ENCODE results near the gene NAE1. TPM values are rescaled to one million over a fixed set of nuclear protein-coding genes. Genes with fewer than 3 reads are reported as not detected.

The NAE1 gene
- total RNA-seq, 1 experiment from 2014 or later, result 149 TPM

DNA sequence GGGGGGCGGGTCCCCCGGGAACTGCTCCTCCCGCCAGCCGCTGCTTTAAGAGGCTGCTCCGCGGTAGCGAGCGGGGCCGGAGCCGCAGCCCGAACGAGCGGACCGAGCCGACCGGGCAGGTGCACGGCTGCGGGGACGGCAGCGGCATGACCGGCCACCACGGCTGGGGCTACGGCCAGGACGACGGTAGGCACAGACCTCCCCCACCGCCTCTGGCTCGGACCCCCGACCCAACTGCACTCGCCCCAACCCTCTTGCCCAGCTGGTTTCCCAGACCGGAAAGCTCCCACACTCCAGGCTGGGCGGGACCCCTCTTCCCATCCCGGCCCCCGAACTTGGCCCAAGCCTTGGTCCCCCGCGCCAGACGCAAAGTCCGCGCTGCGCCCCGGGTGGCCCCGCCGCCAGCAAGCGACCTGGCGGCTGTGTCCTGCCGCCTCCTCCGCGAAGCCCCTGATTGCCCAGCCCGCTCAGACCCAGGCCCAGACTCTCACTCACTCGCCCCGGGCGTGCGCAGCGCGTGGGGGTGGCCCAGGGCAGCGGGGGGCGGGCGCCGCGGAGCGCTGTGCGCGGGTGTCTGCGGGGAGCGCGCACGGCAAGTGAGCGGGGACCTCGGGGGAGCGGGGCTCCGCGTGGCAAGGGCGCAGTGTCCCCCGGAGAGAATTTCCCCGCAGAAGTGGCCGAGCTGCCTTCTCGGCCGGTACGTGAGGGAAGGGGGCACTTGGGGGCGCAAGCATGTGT is 13.7 kb upstream of the NAE1 start, which contains the start of gene CA7:
Gene CA7, plus strand, starts transcription at position 73 of the 738 bp plus-strand sequence. Its CDS starts 74 bp downstream, at position 147.
- DNase-seq, result peak; percentile 92
- Histone ChIP-seq H3K27me3 (ENCODE audit: control insufficient read depth, insufficient read depth, low read length) (peaks cover 51% of the 10 kb centered on the region), H3K4me3 (ENCODE audit: insufficient read depth, low read depth, low read length) (peak within 1 kb of the TSS; percentile 66), H3K36me3 (replicated peaks; ENCODE audit: control insufficient read depth, insufficient read depth, low read length) (no peaks in the 10 kb centered on the region)

DNA sequence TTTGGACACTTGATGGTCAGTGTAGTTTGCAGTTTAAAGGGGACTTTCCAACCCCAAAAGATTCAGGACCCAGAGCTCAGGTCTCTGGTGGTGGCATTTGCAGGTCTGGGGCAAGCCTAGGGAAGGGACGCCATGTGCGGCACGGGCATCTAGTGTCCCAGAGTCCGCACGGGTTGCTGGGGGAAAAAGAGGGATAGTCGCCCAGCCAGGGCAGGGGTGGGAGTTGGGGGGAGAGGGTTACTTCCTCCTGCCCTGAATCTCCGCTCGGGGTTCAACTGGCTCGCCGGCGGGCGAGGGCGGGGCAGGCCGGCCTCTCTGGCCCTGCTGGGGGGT is 13.2 kb upstream of the NAE1 start:
- peak overlapping the region; percentile 66 for H3K4me3 ChIP-seq (ENCODE audit: insufficient read depth, low read depth, low read length)
- no peaks in the 10 kb centered on the region for H3K36me3 ChIP-seq (replicated peaks; ENCODE audit: control insufficient read depth, insufficient read depth, low read length)
- H3K27me3 ChIP-seq (ENCODE audit: control insufficient read depth, insufficient read depth, low read length), result peaks cover 51% of the 10 kb centered on the region
- DNase-seq, result no peak

DNA sequence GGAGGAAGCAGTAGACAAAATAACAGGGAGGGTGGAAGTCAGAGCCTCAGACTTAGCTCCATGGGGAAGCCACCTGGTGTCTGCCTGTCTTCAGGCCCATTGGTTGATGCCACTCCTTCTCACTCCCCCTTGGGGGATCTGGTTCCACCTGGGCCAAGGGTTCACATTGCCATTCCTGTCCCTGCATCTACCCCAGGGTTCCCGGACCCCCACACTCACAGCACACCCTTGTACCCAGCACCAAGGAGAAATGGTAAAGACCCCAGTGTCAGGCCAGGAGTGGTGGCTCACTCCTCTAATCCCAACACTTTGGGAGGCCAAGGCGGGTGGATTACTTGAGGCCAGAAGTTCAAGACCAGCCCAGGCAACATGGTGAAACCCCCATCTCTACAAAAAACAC is 12.4 kb upstream of the NAE1 start:
- no peaks in the 10 kb centered on the region for H3K36me3 ChIP-seq (replicated peaks; ENCODE audit: control insufficient read depth, insufficient read depth, low read length)
- H3K4me3 ChIP-seq (ENCODE audit: insufficient read depth, low read depth, low read length), result no peak overlapping the region
- peak; percentile 39 for DNase-seq
- peaks cover 51% of the 10 kb centered on the region for H3K27me3 ChIP-seq (ENCODE audit: control insufficient read depth, insufficient read depth, low read length)

DNA sequence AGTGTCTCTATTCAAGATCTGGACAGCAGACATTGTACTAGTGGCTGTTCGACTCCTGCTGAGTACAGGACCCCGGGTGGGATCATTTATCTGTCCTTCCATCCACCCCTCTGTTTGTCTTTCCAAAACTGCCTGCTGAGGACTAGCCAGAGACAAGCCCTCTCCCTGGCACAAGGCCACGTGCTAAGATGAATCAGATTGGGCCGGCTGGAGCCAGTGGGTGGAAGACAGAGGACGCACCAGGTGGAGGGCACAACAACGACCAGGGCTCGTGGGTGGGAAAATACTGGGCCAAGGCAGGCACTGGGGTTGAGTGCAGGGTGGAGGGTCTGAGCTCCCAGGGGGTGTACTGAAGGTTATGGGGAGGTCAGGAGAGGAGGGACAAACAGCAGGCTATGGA is 12.0 kb upstream of the NAE1 start:
- Histone ChIP-seq H3K27me3 (ENCODE audit: control insufficient read depth, insufficient read depth, low read length) (peaks cover 51% of the 10 kb centered on the region), H3K4me3 (ENCODE audit: insufficient read depth, low read depth, low read length) (no peak overlapping the region), H3K36me3 (replicated peaks; ENCODE audit: control insufficient read depth, insufficient read depth, low read length) (no peaks in the 10 kb centered on the region)
- no peak for DNase-seq

DNA sequence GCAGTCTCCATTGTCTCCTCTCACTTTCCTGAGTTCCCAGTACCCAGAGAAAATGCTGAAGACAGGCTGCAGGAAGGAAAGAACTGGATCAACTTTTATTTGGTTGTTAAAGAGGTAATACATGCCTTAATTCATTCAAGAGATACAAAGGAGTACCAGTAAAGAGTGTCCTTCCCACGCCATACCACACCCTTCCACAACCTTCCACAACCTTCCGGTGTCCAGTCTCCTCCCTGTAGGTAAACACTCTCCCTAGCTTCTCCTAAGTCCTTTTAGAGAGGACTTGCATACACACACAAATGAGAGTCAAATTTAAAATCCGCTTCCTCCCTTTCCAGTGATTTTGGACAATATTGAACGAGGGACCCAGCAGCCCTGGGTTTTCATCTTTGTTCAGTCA is 10.6 kb upstream of the NAE1 start:
- Histone ChIP-seq H3K27me3 (ENCODE audit: control insufficient read depth, insufficient read depth, low read length) (peaks cover 41% of the 10 kb centered on the region), H3K36me3 (replicated peaks; ENCODE audit: control insufficient read depth, insufficient read depth, low read length) (no peaks in the 10 kb centered on the region), H3K4me3 (ENCODE audit: insufficient read depth, low read depth, low read length) (no peak overlapping the region)
- no peak for DNase-seq

DNA sequence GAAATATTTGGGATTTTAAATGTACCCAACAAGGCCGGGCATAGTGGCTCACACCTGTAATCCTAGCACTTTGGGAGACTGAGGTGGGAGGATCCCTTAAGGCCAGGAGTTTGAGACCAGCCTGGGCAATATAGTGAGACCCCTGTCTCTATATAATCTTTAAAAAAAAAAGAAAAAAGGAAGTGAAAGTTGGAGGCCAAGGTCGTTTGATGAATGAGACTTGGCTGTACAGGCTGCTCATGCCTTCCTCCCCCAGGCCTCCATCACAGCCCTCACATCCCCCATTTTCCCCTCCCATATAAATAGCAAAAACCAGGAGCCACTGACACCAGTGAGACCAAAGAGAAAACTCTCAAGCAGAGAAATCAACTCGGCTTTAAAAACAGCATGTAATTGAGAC is 10.1 kb upstream of the NAE1 start:
- H3K27me3 ChIP-seq (ENCODE audit: control insufficient read depth, insufficient read depth, low read length), result peaks cover 36% of the 10 kb centered on the region
- DNase-seq, result no peak
- no peak overlapping the region for H3K4me3 ChIP-seq (ENCODE audit: insufficient read depth, low read depth, low read length)
- no peaks in the 10 kb centered on the region for H3K36me3 ChIP-seq (replicated peaks; ENCODE audit: control insufficient read depth, insufficient read depth, low read length)

DNA sequence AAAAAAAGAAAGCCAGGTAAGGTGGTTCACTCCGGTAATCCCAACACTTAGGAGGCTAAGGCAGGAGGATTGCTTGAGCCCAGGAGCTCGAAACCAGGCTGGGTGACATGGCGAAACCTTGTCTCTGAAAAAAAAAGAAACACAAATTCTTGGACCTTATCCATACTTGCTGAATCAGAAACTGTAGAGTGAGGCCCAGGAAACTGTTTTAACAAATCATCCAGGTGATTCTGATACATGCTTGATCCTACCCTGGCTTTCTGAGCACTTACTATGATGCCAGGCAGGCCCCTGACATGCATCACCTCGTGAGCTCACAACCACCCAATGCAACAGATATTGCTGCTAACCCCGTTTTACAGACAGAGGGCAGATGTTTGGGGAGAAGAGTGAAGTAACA is 4.0 kb upstream of the NAE1 start:
- DNase-seq, result no peak
- Histone ChIP-seq H3K27me3 (ENCODE audit: control insufficient read depth, insufficient read depth, low read length) (peaks cover 2% of the 10 kb centered on the region; the same call in 1 of the 2 replicates), H3K36me3 (replicated peaks; ENCODE audit: control insufficient read depth, insufficient read depth, low read length) (no peaks in the 10 kb centered on the region), H3K4me3 (ENCODE audit: insufficient read depth, low read depth, low read length) (no peak overlapping the region)

DNA sequence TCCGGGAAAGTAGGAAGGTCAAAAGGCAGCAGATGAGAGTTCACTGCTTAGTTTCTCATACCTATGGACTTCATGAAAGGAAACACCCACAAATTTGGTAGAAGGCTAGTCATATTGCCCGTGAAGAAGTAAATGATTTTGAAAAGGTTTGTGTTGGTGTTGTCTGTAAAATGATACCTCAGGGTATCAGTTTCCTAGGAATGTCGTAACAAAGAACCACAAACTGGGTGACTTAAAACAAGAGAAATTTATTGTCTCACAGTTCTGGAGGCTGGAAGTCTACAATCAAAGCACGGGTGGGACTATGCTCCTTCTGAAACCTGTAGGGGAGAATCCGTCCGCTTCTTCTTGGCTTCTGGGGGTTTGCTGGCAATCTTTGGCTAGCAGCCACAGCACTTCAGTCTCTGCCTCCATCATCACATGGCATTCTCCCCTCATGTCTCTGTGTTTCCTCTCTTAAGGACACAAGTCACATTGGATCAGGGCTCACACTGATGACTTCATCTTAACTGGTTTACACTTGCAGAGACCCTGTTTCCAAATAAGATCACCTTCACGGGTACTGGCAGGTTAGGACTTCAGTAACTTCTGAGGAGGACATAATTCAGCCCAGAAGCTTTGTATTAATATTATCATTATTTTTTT is 2.0 kb upstream of the NAE1 start:
- no peak overlapping the region for H3K4me3 ChIP-seq (ENCODE audit: insufficient read depth, low read depth, low read length)

DNA sequence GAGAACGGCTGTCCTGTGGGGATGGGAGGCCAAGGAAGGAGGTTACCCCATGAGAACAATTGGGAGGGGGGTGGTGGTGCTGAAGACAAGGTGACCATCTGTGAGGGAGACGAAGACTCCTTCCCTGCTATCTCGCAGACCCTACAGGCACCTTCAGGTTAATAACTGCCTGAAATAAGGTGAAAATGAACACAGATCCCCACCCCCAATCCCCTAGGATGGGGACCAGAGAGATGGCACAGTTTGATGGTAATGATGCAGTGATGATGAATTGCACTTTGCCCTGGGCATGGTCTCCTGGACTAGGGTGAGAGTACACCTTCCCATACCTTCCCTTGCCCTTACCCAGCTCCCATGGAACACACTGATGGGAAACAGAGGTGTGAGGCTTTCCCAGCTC is 1.4 kb upstream of the NAE1 start:
- Histone ChIP-seq H3K36me3 (replicated peaks; ENCODE audit: control insufficient read depth, insufficient read depth, low read length) (no peaks in the 10 kb centered on the region; the same call in 1 of the 2 replicates), H3K4me3 (ENCODE audit: insufficient read depth, low read depth, low read length) (no peak overlapping the region)
- no peak for DNase-seq

More for the DNA sequence above, 2.0 kb upstream of the NAE1 start:
- H3K36me3 ChIP-seq (replicated peaks; ENCODE audit: control insufficient read depth, insufficient read depth, low read length), result no peaks in the 10 kb centered on the region; the same call in 1 of the 2 replicates
- no peak for DNase-seq
- H3K27me3 ChIP-seq (ENCODE audit: control insufficient read depth, insufficient read depth, low read length), result peaks cover 2% of the 10 kb centered on the region; the same call in 1 of the 2 replicates

DNA sequence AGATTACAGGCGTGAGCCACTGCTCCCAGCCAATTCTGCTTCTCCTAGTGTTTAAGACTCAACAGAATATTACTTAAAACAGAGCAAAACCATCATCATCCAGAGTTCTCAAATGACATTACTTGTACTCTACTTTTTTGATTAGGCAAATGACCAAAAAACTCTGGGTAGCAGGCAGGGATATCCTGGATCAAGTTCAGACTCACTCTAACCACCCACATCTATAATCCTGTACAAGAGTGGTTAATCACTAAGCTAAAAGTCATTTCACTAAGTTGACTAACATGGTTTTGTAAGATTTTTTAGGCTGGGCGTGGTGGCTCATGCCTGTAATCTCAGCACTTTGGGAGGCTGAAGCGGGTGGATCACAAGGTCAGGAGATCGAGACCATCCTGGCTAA is 6.8 kb downstream of the NAE1 start:
- DNase-seq, result no peak

More for the DNA sequence above, 1.4 kb upstream of the NAE1 start:
- H3K27me3 ChIP-seq (ENCODE audit: control insufficient read depth, insufficient read depth, low read length), result peaks cover 2% of the 10 kb centered on the region; the same call in 1 of the 2 replicates

DNA sequence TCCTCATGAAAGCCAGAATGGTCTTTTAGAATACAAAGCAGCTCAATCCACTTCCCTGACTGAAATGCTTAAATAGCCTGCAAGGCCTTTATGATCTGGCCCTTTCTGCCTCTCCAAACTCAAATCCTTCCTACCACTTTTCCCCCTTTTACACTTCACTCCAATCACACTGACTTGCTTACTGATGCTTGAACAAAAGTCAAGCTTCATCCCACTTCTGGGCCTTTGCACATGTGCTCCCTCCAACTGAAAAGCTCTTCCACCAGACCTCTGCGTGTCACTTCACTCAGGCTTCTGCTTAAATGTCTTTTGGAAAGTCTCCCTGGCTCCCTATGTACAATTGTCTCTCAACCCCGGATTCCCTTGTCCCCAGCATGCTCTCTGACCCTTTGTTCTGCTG is 16.0 kb downstream of the NAE1 start:
- H3K4me3 ChIP-seq (ENCODE audit: insufficient read depth, low read depth, low read length), result no peak overlapping the region
- H3K27me3 ChIP-seq (ENCODE audit: control insufficient read depth, insufficient read depth, low read length), result no peaks in the 10 kb centered on the region
- DNase-seq, result no peak
- H3K36me3 ChIP-seq (replicated peaks; ENCODE audit: control insufficient read depth, insufficient read depth, low read length), result peaks cover 27% of the 10 kb centered on the region

More for the DNA sequence above, 6.8 kb downstream of the NAE1 start:
- Histone ChIP-seq H3K36me3 (replicated peaks; ENCODE audit: control insufficient read depth, insufficient read depth, low read length) (peaks cover 17% of the 10 kb centered on the region), H3K4me3 (ENCODE audit: insufficient read depth, low read depth, low read length) (no peak overlapping the region), H3K27me3 (ENCODE audit: control insufficient read depth, insufficient read depth, low read length) (no peaks in the 10 kb centered on the region)

DNA sequence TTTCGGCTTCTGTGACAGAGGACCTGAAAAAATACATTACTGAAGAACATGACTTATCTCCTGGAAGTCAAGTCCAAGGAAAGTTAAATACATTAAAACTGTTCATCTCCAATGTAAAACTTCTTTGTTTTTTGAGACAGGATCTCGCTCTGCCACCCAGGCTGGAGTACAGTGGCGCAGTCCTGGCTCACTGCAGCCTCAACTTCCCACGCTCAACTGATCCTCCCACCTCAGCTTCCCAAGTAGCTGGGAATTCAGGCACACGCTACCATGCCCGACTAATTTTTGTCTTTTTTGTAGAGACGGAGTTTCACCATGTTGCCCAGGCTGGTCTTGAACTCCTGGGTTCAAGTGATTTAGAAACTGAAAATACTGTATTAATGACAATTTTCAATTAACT is 19.7 kb downstream of the NAE1 start:
- Histone ChIP-seq H3K27me3 (ENCODE audit: control insufficient read depth, insufficient read depth, low read length) (no peaks in the 10 kb centered on the region), H3K4me3 (ENCODE audit: insufficient read depth, low read depth, low read length) (no peak overlapping the region), H3K36me3 (replicated peaks; ENCODE audit: control insufficient read depth, insufficient read depth, low read length) (peaks cover 24% of the 10 kb centered on the region)
- no peak for DNase-seq

DNA sequence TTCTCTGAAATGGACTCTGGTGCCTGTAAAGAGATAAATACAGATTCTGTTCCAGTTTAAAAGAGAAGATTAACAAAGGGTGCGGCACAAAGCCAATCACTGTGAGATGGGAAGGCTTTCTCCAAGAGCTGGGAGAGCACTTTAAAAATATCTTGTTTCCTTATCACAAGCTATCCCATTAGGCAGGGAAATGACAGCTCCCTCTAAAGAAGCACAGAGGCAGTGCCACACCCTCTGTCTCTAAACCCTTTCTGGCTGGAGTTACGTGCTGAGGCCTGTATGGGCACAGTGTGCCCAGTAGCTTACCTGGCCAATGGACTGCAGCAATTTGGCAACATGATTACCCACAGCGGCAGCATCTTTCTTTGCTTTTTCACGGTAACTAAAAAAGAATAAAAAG is 20.4 kb downstream of the NAE1 start:
- no peaks in the 10 kb centered on the region for H3K27me3 ChIP-seq (ENCODE audit: control insufficient read depth, insufficient read depth, low read length)
- no peak for DNase-seq
- peaks cover 24% of the 10 kb centered on the region for H3K36me3 ChIP-seq (replicated peaks; ENCODE audit: control insufficient read depth, insufficient read depth, low read length)
- no peak overlapping the region for H3K4me3 ChIP-seq (ENCODE audit: insufficient read depth, low read depth, low read length)

DNA sequence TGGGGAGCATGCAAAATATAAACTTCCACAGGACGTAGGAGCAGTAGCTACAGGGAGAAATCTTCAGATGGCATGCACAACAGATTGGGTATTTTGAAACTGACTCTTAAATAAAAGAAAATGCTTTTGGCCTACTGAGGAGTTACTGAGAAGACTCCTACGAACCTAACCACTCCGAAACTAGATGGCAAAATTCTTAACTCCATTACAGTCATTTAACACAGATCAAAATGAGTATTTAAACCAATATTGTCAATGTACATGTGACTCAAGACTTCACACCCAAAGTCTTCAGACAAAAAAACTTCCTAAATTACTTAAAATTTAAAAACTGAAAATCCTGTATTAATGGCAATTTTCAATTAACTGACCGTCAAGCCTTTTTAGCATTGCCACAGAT is 21.0 kb downstream of the NAE1 start:
- peaks cover 28% of the 10 kb centered on the region for H3K36me3 ChIP-seq (replicated peaks; ENCODE audit: control insufficient read depth, insufficient read depth, low read length)
- H3K27me3 ChIP-seq (ENCODE audit: control insufficient read depth, insufficient read depth, low read length), result no peaks in the 10 kb centered on the region
- H3K4me3 ChIP-seq (ENCODE audit: insufficient read depth, low read depth, low read length), result no peak overlapping the region
- no peak for DNase-seq

DNA sequence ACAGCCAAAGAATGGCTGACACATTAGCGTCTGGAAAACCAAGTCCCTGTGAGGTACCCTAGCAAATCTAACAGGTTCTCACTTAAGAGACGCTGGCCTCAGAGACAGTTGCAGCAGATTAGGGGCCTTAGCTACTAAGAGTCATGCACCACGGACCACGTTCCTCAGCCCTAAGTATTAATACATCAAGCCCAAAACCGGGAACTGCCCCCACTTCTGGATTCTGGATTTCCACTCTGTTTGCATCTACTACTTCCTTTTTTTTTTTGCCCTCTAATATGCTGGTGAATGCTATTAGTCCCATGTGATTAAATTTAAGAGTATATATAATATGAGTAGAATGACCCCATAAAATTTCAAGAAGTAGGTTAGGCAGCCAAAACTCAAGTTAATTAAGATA is 28.6 kb downstream of the NAE1 start:
- H3K36me3 ChIP-seq (replicated peaks; ENCODE audit: control insufficient read depth, insufficient read depth, low read length), result peaks cover 15% of the 10 kb centered on the region
- H3K27me3 ChIP-seq (ENCODE audit: control insufficient read depth, insufficient read depth, low read length), result no peaks in the 10 kb centered on the region
- H3K4me3 ChIP-seq (ENCODE audit: insufficient read depth, low read depth, low read length), result no peak overlapping the region
- no peak for DNase-seq
